Adipose tissue (tissue), 3 donors: Measurements from ENCODE around the gene TFAP2A. TPM values are rescaled to one million over a fixed set of nuclear protein-coding genes. Genes with fewer than 3 reads are reported as not detected.

ENCODE experiments used
- H3K27ac ChIP-seq: one replicate; pipeline ENCODE4 v1.5.1; 2013; ENCODE audit warnings: low read depth, low read length
- WGBS, 3 donors: extraction: QIAGEN DNeasy Blood & Tissue Kit; methylation state at CpG; one replicate each; pipeline ENCODE4 v1.1.7; 2013; 5-methylcytosine and 5-hydroxymethylcytosine counted together
- polyA plus RNA-seq, 3 donors: library from polyadenylated mRNA; stranded (reverse); fragments of 200-250 nt; gene quantifications; one replicate each; pipeline ENCODE4 v1.2.3, GENCODE V29; 2013
- donor health status: healthy with polysubstance abuse.
- donor health status: Bipolar disorder and iron deficiency.
- donor health status: healthy.

The TFAP2A gene
- polyA plus RNA-seq, 3 donors: 0.03 to 0.56 (median 0.12) TPM

DNA sequence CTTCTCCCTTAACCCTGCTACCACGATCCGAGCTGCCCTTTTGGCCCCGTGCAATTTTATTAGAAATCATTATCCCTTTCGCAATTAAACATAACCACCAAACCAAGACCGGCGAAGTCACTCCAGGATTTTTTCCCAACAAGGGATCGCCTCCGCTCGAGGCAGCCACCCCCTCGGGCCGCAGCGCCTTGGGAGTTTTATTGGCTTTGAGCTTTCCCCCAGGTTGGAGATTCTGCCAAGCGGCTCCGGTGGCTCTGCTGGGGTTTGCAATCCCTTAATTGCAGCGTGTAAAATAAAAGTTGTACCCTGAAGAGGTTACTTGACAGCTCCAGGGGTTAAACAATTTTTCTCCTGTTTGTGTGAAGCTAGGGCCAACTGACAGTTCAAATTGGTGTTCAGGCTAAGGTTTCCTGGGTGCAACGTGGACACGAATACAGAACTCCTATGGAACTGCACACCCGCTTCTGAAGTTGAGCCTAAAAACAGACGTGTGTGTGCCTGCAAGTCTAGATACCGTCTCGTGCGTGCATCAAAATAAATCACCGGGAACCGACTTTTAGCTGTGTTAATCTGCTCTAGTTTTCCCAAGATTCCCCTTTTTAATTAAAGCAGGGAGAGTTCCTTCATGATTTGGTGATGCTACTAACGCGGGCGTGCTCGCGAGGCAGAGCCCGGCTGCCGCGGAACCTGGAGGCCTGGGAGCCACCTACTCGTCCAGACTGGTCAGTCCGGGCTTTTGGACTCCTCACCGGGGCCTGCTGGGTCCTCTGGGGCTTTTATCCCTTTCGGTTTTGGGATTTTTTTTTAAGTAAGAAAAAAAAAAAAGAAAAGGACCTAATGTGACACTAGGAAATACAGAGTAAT lies 975 bp upstream of the TFAP2A start:
- 10 to 13% (median 13%) methylated on average over 36 of the region's 36 CpGs for WGBS, 3 donors

DNA sequence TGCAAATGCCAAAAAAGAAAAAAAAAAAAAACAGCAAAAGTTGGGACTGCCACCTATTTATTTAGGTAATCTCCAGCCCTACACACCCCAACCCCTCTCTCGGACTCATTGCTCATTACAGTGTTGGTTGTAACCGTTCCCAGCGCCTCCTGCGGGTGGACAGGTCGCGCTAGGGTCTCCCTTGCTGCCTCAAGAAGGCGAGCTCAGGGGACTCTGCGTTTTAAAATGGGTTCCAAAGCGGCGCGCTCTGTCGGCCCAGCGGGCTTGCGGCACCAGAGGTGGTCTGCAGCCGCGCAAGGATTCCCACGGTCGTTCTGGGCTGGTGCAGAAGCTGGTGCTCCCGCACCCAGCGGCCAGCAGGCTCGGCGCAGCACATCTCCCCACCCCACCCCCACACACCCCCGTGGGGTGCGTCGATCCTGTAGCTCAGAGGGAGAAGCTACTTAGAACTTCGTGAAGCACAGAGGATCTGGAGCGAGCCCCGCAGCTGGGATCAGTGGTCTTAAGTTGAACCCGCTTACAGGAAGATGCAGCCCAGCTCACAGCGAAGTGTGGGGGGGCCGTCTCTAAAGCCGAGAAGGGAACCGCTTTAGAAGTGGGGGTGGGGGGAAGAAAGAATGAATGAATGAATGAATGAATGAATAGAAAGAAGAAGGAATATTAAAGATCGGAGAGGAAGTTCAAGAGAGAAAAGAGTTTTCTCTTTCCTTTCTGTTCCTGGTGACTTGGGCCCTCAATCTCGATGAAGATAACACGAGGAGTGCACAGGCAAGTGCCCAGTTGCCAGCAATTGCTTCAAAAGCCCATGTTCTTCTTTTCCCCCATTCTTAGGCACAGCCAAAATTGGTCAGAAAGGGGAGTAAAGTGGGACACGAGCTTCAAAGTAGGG lies 780 bp downstream of the TFAP2A start:
- no peak overlapping the region for H3K27ac ChIP-seq

More for the DNA sequence above, 975 bp upstream of the TFAP2A start:
- no peak overlapping the region for H3K27ac ChIP-seq

DNA sequence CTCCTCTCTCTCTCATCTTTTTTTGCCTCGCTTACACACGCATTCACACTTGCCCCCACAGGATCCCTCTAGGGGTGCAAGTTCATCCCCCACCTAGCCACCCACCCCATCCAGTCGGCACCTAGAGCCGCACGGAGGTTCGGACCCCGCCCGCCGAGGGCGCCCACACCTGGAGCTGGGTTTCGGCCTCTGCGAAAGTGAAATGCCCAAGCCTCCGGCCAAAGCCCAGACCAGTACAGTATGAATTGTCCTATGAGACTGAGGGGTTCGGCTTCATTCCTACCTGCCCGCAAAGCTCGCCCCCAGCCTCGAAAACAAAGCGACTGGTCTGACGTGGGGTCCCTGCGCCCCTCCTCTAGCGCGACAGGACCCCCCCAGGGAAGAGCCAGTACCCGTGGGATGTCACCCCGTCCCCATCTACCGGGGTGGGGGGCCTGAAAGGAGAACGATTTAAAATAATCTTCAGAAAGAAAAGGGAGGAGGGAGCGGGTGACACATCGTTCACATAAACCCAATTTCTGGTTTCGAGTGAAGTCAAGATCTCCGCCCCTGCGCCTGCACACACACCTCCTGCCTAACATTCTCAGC lies 1.5 kb downstream of the TFAP2A start:
- no peak overlapping the region for H3K27ac ChIP-seq
- 4 to 5% (median 5%) methylated on average over 31 of the region's 31 CpGs for WGBS, 3 donors

More for the DNA sequence above, 780 bp downstream of the TFAP2A start:
- 3 to 6% (median 3%) methylated on average over 37 of the region's 37 CpGs for WGBS, 3 donors

DNA sequence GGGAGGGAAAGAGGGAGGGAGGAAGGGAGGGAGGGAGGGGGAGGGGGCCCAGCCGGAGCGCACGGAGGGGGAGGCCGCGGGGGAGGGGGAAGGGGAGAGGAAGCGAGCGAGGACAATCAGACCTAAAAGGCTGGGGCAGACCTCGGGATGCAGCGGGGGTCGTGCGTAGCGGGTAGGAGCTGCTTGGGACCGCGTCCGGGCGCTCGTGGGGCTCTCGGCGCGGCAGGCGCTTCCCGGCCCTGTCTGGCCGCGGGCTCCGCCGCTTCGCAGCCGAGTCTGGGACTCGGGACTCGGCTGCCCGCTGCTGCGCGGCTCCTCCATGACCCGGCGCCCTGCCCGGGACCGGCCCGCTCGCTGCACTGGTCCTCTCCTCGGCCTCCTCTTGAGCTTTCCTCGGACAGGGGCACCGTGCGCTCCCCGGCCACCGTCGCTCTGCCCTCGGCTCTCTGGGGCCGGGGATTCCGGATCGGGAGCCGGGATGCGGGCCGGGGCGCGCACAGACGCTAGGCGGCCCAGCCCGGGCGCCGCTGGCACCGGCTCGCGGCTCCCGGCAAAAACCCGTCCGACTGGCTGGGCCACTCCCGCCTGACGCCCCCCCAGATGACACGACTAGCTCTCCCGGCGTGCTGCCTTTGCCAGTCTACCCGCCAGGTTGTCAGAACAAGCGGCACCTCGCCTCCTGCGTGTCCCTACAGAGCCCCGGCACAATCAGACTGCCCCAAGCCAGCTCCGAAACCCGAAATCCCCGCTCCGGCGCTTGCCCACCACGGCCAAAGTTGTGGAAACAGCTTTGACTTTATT lies 2.2 kb downstream of the TFAP2A start:
- WGBS, 3 donors: 0 to 1% (median 1%) methylated on average over 70 to 82 of the region's 82 CpGs
- H3K27ac ChIP-seq: no peak overlapping the region

DNA sequence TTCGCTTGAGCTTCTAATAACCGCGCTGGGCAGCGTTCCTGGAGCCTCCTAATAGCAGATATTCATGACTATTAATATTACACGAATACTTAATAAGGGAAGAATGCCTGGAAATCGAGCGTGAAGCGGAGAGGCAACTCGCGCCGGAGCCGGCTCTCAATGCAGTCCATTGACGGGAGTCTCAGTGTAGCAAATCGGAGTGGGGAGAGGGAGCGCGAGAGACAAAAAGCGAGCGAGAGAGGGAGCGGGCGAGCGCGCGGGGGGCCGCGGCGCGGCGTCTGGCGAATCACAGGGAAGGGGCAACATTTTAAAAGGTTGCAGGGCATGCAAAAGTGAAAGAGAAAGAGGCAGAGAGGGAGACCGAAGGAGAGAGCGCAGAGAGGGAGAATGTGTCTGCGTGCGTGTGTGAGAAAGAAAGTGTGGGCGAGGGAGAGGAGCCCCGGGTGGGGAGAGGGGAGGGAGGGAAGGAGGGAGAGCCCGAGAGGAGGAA lies 2.9 kb downstream of the TFAP2A start:
- WGBS, 3 donors: 0% methylated on average over 30 to 36 of the region's 36 CpGs

DNA sequence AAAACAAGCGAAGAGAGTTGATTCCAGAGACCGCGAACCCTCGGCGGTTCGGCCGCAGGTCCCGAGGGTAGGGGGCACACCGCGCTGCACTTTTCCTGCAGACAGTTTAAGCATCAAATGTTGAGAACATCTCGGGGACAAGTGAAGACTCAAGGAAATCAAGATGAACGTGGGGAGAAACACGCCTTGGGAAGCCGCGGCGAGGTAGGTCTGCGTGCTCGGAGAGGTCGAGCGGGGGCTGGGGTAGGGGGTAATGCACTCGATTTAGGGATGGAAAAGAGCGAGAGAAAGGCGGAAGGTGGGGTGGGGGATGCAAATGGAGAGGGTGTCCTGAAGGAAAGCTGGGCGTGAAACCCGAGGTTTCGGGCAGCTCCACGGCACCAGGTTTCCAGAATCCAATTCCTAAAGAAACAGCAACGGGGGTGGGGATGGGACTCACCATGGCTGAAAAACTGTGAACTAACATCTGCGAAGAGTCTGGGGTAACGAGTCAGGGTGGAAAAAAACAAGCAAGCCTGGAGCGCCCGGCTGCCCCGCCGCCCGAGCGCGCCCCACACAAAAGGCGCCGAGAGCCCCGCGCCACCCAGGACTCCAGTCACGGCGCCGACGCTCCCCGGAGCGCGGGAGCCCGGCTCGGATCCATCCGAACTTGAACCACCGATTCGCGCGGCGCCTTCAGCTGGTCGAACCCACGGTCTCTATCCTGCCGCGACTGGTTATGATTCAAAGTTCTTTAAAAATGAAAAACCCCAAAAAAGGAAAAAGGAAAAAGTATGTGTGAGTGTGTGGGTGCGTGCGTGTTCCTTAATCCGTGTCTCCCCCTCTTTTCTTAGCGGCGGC lies 3.5 kb downstream of the TFAP2A start:
- no peak overlapping the region for H3K27ac ChIP-seq
- 3 to 4% (median 4%) methylated on average over 65 of the region's 65 CpGs for WGBS, 3 donors

More for the DNA sequence above, 2.9 kb downstream of the TFAP2A start:
- H3K27ac ChIP-seq: no peak overlapping the region

DNA sequence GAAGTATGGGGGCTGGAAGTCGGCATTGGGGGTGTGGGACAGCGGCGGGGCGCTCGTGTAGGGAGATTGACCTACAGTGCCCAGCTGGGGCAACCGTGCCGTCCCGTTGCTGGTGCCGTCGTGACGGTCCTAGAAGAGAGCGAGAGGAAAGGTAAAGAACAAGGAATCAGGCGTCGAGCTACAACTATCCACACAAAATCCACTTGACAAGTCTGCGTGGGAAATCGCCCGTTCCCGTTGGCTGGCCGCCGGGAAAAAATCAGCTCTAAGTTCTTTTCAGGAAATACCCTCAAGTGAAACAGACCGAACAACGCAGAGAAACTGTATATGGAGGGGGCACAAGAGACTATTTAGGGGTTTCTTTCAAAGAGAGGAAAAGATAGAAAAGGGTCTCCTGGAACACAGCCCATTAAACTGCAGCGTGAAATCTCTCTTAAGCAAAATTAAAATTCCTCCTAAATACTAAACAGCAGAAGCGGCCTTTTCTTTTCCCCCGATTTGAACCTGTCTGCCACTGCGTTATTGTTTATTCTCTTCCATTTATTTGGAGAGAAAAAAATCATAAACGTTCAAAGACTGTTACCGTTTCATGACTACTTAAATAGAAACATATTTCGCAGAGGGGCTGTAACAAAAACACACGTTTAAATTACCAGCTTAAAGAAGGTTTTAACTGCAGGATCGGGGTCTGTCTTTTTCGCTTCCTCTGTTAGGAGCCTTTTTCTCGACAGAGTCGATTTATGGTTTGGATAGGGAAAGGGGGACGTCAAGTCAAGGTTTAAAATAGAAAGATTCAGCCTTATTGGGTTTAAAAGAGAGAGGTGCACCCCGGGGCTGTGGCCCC lies 4.4 kb downstream of the TFAP2A start:
- H3K27ac ChIP-seq: no peak overlapping the region
- WGBS, 3 donors: 8 to 10% (median 8%) methylated on average over 36 of the region's 36 CpGs

DNA sequence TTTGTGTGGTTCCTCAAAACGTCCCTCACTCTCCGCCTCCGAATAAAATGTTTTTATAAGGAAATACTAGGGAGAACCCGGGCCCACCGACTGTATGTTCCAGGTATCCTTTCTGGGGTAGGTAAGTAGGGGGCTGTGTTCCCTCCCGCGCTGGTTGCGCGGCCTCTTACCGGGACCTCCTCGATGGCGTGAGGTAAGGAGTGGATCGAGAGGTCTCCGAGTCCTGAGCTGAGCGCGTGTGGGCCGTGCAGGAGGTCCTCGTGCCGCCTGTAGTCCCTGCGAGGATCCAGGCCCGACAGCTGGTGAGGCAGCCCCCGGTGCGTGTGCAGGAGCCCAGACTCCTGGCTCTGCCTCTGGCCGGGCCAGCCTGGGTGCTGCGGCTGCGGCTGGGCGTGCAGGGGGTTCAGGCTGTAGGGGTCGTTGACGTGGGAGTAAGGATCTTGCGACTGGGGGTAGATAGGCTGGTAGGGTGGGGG lies 5.1 kb downstream of the TFAP2A start:
- H3K27ac ChIP-seq: no peak overlapping the region
- 6 to 17% (median 9%) methylated on average over 30 of the region's 30 CpGs for WGBS, 3 donors

DNA sequence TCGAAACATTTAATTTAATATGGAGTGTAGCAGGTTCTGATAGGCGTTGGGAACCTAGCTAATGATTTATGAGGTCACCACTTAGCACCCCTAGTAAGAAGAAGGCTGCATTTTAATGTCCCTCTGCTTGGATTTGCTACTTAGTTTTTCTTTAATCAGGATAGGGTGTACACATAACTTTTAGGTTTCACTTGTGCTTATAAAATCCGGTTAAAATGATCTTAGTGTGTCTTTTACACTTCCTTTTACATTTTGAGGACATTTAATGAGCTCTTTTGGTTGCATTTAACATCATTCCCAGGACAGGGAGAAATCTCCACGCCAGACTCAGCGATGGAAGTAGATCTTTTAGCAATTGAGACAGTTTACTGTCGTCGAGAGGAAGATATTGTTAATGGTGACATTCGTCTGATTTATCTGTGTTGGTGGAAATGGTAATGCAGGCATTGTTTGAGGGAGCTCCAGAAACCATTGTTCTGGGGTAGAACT lies 5.6 kb downstream of the TFAP2A start:
- 10 to 21% (median 13%) methylated on average over 8 of the region's 8 CpGs for WGBS, 3 donors
- H3K27ac ChIP-seq: no peak overlapping the region

DNA sequence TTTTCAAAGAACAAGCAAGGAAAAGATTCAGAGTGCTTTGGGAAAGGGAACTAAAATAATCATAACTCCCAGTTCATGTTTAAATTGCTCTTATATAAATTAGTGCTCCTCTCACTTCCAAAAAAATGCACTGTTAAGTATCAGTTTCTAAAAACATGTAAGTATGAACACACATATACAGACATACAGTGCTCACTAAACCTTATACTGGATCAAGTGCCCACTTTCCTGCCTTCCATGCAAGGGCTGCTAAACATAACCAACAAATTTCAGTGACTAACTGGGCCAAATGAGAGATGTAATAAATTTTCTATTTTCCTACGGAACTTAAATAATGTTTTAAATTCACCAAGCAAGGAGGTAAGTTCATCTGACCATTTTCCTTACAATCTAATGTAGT lies 6.4 kb downstream of the TFAP2A start:
- 16 to 25% (median 24%) methylated on average over 1 of the region's 1 CpG for WGBS, 3 donors
- no peak overlapping the region for H3K27ac ChIP-seq

DNA sequence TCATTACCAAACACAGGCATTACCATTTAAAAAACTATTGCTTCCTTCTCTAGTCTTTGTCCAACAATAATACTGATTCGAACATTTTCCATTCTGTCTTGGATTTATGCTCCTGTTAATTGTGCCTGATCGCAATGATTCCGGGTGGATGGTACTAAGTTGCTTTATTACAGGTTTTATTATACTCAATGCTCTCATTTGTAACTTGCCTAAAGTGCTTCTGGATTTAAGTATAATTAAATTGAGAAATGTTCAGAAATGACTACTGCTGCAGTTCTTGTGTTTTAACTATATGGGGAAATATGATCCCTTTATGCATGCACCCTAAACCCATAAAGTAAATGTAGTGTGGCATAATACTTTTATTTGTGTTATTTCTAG lies 7.2 kb downstream of the TFAP2A start:
- H3K27ac ChIP-seq: no peak overlapping the region
- WGBS, 3 donors: 20 to 32% (median 31%) methylated on average over 3 of the region's 3 CpGs

DNA sequence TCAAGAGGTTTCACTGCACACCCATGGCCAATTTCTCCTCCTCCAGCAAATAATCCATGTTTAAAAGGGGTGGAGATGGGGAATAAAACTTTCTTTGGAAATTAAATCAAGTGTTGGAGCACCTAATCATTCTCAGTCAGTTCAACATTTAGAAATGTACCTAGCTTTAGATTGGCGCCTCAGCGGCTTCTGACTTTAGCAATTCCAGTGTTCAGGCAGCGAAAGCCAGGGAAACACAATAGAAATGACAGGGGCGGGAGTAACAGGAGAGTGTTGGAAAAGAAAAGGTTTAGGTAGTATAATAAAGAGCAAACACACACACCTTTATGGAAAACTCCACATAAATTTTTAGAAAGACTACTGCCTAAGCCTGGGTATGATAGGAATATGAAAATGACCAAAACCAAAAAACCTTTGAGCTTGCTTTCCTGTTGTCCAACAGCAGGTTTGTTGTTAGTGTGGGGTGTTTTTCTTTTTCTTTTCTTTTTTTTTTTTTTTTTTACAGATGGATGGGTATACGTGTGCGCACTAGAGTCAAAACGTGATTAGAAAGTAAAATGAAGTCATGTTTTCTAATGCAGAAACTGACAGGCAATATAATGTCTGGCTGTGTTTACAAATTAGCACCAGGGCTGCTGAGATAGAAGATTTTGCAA lies 7.7 kb downstream of the TFAP2A start:
- no peak overlapping the region for H3K27ac ChIP-seq
- WGBS, 3 donors: 12 to 31% (median 31%) methylated on average over 7 of the region's 7 CpGs

DNA sequence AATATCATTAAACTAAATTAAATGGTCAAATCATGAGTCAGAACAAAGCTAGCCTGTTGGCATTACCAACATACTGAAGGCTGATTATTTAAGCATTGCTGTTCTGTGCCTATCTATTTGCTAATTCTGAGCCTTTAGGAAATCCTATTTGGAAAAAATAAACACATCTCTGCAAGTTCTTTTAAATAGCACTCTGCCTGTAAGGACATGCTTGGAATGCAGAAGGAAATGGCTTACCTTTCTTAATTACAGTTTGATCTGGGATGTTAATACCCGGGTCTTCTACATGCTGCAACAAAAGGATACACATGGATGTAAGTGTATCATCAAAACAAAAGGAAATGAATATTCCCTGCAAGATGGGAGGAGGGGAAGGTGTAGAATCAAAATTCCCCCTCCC lies 8.3 kb downstream of the TFAP2A start:
- WGBS, 3 donors: 8 to 35% (median 19%) methylated on average over 1 of the region's 1 CpG
- no peak overlapping the region for H3K27ac ChIP-seq

DNA sequence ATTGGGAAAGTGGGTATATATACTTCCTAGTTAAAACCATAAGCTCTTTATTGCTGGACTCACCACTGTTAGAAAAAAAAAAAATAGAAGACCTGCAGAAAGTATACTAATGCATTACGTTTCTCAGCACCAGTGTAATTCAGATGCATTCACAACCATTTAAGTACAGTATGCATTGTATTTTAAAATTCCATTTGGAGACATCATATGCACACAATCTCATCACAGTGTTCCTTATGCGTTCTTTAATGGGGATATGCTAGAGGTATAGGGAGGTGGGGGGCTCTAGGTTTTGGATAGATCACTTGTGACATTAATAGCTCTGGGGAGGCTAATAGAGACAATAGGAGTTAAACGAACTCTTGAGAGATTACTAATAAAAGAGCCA lies 9.4 kb downstream of the TFAP2A start:
- H3K27ac ChIP-seq: no peak overlapping the region
- 28 to 31% (median 30%) methylated on average over 3 of the region's 3 CpGs for WGBS, 3 donors

DNA sequence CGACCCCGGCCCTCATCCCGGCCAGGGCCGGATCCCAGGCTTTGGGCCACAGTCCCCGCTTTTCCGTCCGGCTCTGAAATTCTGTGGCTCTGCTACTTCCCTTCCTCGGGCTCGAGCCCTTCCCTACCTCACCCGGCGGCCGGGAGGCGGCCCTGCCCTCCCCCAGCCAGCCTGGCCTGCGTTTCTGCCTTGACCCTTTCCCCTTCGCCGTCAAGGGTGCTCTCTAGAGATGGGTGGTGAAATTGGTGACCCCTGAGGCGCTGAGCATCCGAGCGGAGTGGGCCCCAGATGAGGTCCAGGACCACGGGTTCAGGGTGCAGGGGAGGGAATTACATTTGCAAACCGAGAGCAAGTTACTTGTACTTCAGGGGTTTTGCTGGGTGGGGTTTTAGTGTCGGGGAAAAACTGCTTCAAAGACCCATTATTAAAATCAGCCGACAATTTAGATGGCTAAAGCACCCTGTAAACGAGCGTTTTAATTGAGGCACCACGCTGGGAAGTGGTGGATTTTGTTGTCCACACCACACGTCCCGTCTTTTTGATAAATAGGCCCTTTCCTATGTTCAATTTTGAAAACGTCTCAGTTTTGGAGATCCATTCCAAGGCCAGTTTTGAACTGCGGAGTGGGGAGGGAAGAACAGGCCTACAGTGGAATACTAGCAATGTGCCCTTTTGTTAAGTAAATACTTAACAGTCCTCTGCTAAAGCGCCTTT lies 9.9 kb downstream of the TFAP2A start:
- WGBS, 3 donors: 23 to 42% (median 34%) methylated on average over 31 of the region's 31 CpGs
- no peak overlapping the region for H3K27ac ChIP-seq
